ENCODE results near the gene TXNRD2. TPM values are rescaled to one million over a fixed set of nuclear protein-coding genes. Genes with fewer than 3 reads are reported as not detected.
A peak's percentile ranks its signal among the peaks of the same experiment; 100 is the strongest.
"Not testable (repeated sequence)": the region's sequence is repeated elsewhere in the genome, so short reads cannot be mapped to it uniquely, and the experiment has no call there.

The TXNRD2 gene
- total RNA-seq, 1 donor from 2014 or later, result 15.0 TPM

- no peak for DNase-seq
Measured at GRCh38 chr22:19844377-19845053, 97.1 kb downstream of the TXNRD2 start.

- DNase-seq, result no peak
Measured at GRCh38 chr22:19843857-19844376, 97.7 kb downstream of the TXNRD2 start.

GRCh38 chr22:19843107-19843856 lies 98.3 kb downstream of the TXNRD2 start:
- peak; percentile 37 for DNase-seq

DNA sequence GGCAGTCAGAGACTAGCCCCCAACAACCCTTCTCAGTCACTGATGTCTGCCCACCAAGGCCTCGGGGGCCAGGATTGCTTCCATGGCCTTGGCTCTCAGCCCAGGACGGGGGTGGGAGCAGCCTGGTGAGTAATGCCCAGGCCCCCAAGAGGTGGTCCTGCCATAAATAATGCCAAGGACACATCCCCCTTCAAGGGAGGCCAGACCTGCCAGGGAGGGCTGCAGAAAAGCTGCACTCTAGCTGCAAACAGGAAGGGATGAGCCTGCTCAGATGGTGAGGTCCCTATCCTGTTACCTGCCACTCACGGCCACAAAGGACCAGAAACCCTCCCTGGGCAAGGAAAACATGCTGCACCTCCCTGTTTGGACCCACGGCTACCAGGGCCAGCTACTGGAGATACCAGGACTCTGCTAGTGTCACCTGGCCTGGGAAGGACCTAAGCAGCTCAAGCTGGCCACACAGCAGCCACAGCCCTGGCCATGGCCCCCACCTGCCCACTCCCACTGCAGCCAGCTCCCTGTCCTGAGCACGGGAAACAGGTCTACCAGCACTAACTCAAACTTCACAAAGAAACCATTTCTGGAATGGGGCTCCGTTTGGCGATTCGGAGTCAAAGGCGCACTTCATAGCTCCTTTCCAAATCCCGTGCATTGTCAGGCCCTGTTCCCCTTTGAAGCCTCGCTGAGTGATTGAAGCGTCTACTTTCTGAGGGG lies 99.1 kb downstream of the TXNRD2 start:
- no peak for DNase-seq

GRCh38 chr22:19841641-19842392 lies 99.8 kb downstream of the TXNRD2 start:
- no peak for DNase-seq

GRCh38 chr22:19840955-19841640 lies 100.5 kb downstream of the TXNRD2 start:
- no peak for DNase-seq

GRCh38 chr22:19840059-19840458 lies 101.6 kb downstream of the TXNRD2 start:
- no peak for DNase-seq

DNA sequence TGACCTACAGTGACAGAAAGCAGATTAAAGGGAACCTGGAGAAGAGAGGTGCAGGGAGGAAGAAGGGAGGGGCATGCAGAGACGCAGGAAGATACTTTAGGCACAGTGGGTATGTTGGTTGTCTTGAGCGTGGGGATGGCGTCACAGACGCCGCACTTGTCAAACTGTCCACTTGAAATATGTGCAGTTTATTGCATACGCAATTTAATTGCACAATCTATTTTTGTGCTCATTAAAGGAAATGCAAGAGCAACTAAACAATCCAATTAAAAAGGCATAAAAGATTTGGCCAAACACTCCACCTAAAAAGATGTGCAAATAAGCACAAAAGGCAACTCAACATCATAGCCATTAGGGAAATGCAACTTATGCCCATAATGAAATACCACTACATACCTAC lies 103.7 kb downstream of the TXNRD2 start:
- DNase-seq, result no peak

GRCh38 chr22:19836512-19836911 lies 105.1 kb downstream of the TXNRD2 start:
- DNase-seq, result no peak

GRCh38 chr22:19834599-19834998 lies 107.0 kb downstream of the TXNRD2 start:
- DNase-seq, result no peak

DNA sequence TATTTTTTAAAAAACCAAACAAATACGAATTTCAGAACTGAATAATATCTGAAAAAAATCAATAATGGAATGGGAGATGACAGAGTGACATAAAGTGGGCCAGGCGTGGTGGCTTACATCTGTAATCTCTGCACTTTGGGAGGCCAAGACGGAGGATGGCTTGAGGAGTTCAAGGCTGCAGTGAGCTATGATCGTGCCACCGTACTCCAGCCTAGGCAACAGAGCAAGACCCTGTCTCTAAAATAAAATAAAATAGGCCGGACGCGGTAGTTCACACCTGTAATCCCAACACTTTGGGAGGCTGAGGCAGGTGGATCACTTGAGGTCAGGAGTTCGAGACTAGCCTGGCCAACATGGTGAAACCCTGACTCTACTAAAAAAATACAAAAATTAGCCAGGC lies 108.3 kb downstream of the TXNRD2 start:
- not testable (repeated sequence) for DNase-seq

GRCh38 chr22:19832476-19833108 lies 109.0 kb downstream of the TXNRD2 start:
- DNase-seq, result no peak

GRCh38 chr22:19831979-19832378 lies 109.6 kb downstream of the TXNRD2 start:
- not testable (repeated sequence) for DNase-seq

GRCh38 chr22:19831016-19831415 lies 110.6 kb downstream of the TXNRD2 start:
- DNase-seq, result no peak

GRCh38 chr22:19828035-19828401 lies 113.6 kb downstream of the TXNRD2 start:
- DNase-seq, result no peak

DNA sequence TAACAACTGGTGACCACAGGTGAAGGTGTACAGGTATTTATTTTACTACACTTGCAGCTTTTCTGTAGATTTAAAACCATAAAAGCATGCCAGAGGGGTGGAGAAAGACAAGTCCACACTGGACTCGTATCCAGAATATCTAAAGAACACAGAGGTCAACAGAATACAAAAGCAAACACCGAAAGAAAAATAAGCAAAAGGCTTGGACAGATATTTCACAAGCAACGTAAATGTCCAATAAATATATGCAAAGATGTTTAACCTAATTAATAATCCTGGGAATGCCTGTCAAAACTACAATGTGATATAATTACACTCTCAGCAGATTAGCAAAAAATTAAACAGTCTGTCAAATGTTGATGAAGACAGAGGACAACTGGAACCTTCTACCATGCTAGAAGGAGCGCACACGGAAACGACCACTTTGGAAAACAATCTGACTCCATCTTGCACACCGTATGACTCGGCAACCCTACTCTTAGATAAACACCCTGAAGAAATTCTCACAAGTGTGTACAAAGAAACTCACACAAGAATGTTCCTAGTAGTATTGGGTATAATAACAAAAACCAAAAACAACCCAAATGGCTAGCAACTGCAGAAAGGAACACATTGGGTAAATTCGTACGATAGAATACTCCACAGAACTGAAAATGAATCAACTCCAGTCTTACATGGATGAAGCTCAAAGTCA lies 114.1 kb downstream of the TXNRD2 start:
- no peak for DNase-seq

DNA sequence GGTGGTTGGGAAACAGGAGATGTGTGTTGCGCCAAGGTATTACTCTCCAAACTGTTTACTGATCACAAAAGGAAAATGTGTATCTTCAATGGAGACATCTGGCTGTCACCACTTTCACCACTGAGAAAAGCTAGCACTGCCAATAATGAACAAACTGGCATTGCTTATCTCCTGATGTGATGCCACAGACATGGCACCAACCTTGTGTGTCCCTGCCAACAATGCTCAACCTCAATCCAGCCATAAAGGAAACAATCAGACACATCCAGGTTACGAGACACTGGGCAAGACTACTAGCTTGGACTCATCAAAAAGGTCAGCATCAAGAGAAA lies 115.0 kb downstream of the TXNRD2 start:
- DNase-seq, result no peak

GRCh38 chr22:19825904-19826618 lies 115.6 kb downstream of the TXNRD2 start:
- DNase-seq, result no peak
